MM.1S (cell line): ENCODE results near the gene ADGRV1.

Experiments used
- CTCF ChIP-seq: fragments of 300-600 bp; sonication (generic); IDR thresholded peaks from 2 replicates; pipeline ENCODE4 v1.5.1; 2016; ENCODE audit warnings: antibody characterized with exemption, low read length, mixed read lengths
- EZH2 ChIP-seq: fragments of 300-600 bp; sonication (generic); optimal IDR thresholded peaks from 2 replicates; pipeline ENCODE3; 2017; ENCODE audit warnings: low read depth, mild to moderate bottlenecking, antibody characterized with exemption, low read length, mixed read lengths
- EZH2phosphoT487 ChIP-seq: fragments of 300-600 bp; sonication (generic); IDR thresholded peaks from 2 replicates; pipeline ENCODE4 v1.6.1; 2018; ENCODE audit warnings: antibody characterized with exemption, low read length

GRCh38 chr5:91166059-91166807, 607.6 kb downstream of the ADGRV1 start:
- TF ChIP-seq EZH2 (no peak), CTCF (no peak), EZH2phosphoT487 (no peak)
